Stimulated activated CD4-positive, alpha-beta T cell treated with anti-CD3 and anti-CD28 coated beads, Interleukin-12 subunit alpha, Interleukin-12 subunit beta, amount 100 ng/mL, for 24 hours (primary cell): ENCODE data around the gene NAV2.

Source experiments
- DNase-seq, 2 experiments: peaks; one replicate each; pipeline ENCODE4 v3.0.0-alpha.2; 2020; ENCODE audit warnings: low read depth in 2 of 2

NAV2 gene

DNA sequence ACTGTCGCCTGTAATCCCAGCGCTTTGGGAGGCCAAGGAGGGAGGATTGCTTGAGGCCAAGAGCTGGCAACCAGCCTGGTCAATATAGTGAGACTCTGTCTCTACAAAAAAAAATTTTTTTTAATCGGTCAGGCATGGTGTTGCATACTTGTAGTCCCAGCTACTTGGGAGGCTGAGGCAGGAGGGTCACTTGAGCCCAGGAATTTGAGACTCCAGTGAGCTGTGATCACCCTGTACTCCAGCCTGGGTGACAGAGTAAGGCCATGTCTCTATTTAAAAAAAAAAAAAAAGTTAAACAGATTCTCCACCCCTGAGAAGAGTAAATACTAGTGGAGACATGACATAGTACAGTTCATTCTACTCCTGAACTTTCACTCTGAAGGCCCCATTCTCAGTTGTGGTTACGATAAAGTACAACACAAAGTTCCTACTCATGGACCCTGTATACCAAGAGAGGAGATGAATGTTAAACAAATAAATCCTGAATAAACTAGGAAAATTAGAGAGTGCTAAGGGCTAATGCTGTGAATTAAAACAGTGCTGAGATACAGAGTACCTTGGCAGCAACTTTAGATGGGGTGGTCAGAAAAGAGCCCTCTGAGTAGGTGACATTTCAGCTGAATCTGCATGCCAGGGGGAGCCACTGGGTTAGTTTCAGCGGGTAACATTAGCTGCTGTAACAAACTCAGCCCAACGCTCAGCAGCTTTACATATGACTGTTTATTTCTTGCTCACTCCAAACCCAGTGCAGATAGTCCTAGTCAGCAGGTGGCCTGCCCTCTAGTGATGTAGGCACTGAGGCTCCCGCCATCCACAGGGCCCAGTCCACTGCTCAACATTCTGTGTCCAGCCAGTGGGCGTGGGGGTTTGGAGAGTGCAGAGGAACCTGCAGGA lies 372.5 kb downstream of the NAV2 start:
- no peak for DNase-seq

DNA sequence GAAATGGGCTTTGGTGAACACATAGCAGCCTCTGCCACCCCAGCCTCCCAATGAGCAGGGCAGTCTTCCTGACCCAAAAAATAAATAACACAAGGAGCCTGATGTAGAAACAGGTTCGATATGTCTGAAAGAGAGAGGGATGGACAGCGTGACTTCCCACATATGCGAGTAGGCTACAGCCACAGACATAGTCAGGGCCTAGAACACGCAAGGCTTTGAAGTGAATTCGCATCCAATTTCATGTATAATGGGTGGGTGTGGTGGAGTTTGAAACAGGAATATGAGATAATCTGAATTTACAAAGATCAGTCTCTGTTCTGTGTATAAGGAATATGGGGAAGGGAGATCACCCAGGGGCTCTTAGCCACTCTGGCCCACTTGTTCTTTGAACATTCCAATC lies 373.3 kb downstream of the NAV2 start:
- no peak for DNase-seq

DNA sequence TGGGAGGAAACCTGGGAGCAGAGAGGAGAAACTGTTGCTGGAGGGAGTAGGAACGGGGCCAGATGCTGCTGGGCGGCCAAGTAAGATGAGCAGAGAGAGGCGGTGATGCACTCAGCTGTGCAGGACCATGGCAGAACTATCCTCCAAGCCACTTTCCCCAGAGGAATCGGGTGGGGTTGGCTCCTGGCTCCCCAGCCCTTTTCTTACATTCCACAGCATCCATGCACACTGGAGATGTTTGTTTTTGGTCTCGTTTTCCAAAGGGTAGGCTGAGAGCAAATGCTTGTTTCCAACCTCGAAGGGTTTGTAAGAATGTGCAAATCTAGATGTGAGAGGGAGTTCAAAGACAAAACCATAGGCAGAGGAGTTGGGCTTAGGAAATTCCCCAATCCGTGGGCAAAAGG lies 374.5 kb downstream of the NAV2 start:
- no peak for DNase-seq

DNA sequence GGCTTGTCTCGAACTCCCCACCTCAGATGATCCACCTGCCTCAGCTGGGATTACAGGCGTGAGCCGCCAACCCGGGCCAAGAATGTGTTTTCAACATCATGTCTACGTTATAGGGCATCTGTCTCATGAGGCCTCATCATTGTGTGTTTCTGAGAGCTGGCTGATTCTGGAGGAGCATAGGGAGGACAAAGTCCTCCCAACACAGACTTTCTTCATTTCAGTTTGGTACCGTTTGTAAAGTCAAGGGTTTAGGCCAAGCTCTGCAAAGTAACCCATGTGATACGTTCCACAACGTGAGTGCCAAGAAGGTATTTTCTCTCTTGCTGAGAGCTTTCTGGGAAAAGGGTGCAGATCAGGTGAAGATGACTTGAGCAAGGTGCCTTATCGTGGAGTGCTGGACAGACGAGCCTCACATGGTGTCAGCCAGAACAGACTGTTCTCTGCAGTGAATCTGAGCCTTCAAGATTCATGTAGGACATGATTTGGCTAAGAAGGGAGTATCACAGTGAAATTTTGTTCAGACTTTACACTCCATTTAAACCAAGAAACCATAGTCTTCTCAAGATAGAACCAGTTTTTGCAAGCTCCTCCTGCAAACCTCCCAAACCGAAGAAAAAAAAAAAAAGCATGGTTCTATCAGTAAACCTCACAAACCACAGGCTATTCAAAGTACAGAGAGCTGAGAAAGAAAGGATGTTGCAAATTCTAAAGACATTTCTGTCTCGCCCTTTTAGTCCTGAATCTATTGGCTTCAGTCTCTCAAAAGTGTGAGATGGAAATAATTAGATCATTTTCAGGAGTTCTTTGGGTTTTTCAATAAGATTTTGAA lies 376.0 kb downstream of the NAV2 start:
- no peak for DNase-seq

DNA sequence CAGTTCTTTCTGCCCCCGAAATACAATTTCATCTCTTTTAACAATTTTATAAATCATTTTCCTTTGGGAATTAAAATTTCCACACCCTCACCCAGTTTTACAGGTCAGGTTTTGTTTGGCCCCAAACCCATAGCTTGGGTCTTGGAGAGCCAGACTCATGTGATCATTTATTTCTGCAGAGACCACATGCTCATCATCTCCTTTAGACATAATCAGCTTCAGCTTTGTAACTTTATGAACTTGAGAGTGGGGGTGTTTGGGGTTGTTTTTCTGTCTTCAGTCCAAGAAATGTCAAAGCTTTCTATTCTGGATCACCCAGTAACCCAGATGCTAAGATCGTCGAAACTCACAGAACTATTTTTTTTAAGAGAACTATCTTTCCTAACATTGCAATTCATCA lies 376.7 kb downstream of the NAV2 start:
- no peak for DNase-seq

DNA sequence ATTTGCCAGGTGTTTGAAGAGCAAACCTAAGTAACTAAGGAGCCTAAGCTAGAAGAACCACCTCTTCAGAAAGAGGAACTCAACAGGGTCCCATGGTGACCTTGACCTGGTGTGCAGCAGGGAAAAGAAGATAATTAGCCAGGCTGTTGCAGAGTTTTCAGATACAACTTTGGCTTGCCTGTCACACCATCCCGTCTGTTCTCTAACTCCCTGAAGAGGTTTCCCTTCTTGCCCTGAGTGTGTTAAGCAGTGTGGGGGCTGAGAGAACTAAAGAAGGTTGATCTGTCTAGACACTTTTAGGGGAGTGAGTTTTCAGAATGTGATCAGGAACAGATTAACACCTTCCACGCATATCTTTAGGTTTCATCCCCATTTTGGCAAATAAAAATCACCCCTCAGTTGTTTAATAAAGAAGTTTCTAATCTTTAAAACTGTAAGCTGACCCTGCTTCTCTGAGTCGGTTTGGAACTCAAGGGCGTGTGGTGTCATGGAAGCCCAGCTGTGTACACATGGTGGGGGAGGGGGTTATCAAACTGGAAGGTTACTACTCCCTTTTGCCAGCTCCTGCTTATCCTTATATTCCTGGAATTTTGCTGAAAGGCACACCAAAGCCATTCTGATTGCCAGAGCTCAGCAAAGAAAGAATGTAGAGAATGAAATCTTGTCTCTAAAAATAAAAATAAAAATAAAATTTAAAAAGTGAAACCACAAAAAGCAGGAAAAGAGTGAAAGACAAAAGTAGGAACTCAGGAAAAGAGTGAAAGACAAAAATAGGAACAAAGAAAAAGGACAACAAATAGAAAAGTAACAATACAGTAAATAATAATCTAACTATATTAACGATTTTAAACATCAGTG lies 377.4 kb downstream of the NAV2 start:
- DNase-seq = no peak

DNA sequence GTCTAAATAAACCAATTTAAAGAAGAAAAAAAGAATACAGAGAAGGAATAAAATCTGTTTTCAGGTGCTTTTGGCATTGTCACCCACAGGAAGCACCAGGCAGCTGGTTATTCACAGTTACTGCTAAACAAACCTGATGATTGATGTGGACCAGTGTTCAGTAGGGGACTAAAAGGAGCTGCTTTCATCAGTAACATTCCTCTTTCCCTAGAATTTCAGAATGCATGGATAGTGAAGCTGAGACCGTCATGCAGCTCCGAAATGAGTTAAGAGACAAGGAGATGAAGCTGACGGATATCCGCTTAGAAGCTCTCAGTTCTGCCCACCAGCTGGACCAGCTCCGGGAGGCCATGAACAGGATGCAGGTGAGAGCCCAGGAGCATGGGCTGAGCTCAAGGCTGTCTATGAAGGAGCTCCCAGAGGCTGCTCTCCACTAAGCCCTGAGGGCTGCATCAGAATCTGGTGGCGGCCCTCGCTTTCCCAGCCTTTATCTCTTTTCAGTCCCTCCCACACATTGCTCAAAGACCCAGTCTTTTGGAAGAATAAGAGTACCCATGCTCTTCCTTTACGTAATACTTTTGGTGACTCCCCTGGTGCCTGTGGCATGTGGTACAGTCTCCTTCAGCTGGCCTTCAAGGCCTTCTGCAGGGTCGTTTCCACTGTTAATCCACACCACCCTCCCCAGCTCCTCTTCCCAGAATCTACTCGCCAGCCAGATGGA lies 378.2 kb downstream of the NAV2 start:
- no peak for DNase-seq

DNA sequence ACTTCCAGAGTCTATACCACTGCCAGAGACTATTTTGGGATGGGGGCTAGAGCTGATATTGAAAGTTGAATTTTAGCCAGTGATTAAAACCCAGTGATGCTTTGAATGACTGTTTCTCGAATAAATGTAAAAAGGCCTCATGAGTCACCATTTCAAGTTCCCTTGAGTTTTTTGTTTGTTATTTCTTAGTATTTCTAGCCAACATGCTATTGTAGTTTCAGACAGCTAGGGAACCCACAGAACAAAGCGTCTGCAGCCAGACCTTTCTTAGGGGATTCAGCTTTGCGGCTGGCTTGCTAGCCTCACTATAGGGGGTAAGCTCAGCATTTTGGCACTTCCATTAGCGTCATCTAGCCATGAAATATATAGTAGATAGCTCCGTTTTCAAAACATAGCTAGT lies 381.1 kb downstream of the NAV2 start:
- no peak for DNase-seq

DNA sequence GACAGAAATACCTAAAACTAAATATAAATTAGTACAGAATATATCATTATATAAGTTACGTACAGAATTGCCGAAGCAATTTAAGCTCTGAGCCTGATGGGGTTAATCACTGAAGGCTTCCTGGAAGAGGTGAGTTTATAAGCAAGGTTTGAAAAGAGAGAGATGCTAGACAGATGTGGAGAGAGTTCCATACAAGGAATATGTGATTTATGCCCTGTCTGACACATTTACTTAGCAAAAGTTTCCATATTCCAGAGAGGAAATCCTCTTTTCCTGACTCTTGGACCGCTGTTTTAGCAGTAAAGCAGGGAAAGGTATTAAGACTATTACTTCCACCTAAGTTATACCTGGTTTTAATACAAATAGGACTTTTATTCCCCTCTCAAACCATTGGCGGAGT lies 382.6 kb downstream of the NAV2 start:
- no peak for DNase-seq

DNA sequence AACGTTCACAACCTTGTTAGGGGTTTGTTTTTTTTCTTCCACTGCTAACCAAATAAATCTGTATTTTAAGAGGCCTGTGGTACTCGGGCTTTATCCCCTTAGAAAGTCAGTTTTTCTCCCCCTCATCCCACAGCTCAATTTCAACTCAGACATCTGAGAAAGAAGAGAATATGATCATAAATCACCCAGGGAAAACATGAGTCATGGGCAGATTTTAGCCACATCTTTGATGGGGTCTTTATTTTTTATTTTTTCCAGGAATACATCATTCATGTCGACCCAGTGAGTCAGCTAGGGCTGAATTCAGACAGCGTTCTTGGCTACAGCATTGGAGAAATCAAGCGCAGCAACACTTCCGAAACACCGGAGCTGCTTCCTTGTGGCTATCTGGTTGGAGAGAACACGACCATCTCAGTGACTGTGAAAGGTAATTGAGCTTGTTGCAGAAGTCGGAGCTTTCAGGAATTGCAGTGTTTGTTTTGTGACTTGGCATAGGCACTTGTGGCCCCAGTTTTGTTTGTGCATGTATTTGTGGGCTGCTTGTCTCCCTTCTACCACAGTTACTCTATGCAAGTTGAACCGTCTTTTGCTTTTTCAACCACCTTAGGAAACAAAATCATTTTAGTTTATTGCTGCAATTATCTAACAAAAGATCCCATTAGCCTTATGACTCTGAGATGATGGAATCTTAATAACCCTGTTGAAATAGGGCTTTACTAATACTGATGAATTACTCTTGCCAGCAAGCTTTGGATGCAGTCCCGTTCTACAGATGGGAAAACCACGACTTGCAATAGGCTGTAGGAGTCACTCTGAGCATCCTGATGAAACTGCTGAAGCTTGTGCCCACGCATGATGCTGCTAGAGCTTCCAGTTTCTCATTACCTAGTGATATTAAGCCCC lies 384.9 kb downstream of the NAV2 start:
- no peak for DNase-seq

DNA sequence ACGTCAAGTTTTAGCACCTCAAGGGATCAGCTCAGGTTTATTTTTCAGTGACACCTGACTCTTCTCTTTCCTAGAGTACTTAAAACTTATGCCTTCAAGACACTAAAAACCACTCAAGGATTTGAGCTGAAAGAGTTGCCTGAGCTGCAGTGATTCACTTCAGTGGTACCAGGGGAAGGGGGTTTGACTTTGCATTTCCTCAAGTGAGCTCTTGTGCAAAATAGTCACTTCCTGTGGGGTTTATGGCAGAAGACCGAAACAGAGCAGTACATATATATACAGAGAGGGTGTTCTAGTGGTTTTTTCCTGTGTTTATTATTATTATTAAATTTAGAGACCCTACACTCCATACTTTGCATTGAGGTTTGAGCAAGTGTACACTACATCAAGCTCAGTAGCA lies 386.9 kb downstream of the NAV2 start:
- DNase-seq = no peak

DNA sequence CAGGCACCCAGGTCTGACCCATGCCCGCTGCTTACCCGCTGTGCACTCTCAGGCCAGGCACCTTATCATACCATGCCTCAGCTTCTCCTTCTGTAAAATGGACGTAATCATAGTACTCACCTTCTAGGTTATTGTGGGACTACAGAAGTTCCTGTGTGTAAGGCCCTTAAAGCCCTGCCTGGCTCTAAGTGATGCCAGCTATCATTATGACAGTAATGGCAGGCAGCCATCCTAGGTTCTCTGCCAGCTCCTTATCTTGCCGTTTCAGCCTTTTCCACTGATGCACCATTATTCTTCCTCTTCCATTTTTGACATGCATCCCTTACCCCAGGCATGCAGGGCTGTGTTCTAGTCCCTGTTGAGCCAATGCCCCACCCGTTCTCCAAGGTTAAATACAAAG lies 389.8 kb downstream of the NAV2 start:
- DNase-seq = no peak

DNA sequence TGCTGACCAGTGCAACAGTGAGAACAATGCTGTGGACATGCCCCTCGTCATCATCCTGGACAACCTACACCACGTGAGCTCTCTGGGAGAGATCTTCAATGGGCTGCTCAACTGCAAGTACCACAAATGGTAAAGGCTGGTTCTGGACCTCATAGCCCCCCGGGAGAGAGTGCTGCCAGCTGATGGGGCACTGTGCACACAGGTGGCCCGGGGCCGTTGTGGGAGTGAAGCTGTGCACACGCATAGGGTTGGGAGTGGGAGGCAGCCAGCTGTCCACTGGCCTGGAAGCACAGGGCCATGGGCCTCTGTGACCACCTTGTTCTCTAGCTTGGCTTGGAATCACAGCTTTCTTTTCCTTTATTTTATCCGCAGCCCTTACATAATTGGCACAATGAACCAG lies 390.6 kb downstream of the NAV2 start:
- no peak for DNase-seq

DNA sequence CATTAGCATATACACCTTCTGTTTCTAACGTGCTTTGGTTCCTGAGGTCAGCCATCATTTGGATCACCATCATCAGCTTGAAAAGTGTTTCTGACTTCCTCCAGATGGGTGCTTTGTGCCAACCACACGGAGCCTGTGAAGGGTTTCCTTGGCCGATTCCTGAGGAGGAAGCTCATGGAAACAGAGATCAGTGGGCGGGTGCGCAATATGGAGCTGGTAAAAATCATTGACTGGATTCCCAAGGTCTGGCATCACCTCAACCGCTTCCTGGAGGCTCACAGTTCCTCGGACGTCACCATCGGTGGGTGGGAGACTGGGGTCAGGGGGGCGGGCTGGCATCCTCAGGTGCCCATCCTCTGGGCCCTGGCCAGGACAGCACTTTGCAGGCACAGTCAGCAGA lies 392.8 kb downstream of the NAV2 start:
- no peak for DNase-seq

DNA sequence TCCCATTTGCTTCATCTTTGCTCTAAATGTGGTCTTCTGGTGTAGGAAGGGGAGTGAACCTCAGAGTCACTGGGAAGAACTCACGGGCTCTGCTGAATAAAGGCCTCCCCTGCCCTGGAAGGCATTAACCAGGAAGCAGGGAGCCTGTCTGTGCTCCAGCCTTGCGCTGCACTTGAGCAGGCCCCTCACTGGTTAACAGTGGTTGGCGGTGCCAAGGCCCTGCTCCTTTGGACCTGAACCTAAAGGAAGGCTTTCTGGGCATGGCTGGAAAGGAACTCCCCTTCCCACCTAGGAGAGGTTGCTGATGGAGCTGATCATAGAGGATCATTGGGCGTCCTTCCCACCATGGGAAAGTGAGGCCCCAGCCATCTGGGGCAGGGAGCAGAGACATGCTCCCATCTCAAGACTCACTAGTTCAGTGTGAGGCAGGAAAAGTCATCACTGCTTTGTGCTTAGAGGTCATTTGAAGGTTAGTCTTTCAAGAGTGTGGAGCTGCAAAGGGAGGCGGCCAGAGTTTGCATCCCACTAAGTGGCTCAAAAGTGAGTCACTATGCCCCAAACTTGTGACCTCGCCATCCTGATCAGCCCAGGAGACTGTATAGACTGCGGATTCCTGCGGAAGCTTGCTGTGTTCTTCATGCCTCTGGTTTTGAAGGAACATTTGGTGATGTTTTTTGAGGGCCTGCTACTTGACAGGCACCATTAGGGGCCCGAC lies 397.3 kb downstream of the NAV2 start:
- DNase-seq = no peak

DNA sequence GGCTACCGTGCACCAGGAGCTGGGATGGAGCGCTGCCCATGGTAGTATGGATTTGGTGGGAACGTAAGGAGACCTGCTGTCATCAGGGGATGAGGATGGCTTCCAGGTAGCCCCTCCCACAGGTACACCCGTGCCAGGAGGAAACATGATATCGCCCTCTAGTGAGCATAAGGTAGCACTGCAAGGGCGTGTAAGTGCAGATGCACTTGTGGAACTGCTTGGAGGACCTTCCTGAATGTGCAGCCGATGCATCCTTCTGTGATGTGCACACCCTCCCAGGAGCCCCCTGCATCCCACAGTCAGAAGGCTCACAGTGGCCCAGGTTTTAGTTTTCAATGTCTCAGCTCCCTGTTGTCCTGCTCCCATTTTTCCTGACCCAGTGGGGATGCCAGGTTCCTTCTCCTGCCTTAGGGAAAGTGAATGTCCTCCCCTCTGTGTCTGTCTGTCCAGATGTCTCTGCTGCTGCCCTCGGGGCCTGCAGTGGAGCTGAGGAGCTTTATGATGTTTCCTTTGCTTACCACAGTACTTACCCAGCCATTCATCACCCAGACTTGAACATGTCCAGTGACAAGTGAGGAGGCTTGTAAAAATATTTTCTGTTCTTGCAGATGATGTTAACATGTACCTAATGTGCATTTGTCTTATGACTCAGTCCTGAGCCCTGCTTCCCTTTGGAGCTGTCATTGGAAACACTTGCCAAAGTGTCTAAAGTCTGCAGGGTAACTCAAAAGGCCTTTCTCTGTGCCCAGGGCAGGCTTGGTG lies 398.5 kb downstream of the NAV2 start:
- DNase-seq = peak in 1 of 2 experiments; percentile 34

DNA sequence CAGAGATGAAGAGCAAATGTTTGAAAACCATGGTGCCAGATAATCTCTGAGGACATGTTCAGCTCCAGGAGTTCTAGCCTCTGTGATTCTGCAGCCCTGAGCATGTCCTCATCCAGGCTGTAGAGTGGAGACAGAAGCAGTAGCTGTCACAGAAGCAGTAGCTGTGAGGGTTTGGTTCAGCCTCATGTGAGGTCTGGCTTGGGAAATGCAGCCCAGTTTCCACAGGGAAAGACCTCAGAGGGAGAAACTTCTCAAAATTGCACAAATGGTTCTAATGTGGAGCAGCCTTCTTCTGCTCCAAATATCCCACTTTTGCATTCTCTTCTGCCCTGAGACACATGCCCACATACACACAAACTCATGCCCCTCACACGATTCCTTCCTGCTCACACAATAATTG lies 399.2 kb downstream of the NAV2 start:
- DNase-seq = no peak

DNA sequence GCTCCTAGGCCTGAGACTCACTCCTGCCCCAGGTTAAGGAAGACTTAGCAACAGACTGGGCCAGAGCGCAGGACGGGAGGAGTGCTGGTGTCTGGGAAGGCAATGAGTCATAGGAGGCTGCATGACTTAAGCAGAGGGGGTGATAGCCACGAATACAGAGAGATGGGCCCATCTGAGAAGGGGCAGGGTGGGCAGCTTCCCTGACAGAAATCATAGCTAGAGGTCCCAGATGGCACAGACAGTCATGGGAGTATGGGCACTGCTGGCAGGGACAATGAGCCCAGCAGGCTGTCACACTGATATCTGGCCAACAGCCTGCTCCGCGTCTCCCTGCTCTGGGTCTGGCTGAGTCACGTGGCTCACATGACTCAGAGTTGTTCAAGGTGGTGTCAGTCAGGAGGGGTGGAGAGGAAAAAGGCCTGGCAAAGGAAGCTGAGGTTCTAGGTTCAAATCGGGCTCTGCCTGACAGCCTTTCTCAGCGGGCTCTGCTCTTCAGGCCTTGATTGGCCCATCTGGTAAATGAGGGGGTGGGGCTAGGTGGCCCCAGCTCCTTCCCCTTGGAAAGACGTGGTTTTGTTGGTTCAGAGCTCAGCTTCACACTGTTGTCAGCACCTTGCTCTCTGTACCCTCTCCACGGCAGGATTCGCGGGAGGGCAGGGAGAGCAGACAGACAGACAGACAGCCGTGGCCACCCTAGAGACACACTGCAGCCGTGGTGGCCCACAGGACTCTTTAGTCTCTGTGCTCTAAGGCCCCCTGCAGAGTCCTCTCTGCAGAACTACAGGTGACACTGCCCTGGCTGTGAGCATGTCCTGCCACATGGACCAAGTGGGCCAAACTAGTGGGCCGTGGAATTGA lies 399.9 kb downstream of the NAV2 start:
- no peak for DNase-seq
